Hematopoietic multipotent progenitor cell treated with erythropoietin and hydrocortisone succinate and interleukin-3 and kit ligand, for 4 days (in vitro differentiated cells): ENCODE measurements around the gene TAS1R2.
A peak's percentile ranks its signal among the peaks of the same experiment; 100 is the strongest.
"Not testable (repeated sequence)": the region's sequence is repeated elsewhere in the genome, so short reads cannot be mapped to it uniquely, and the experiment has no call there.

Experiments
- DNase-seq: peaks from one replicate; pipeline ENCODE4 v3.0.0-alpha.2; 2015

Gene TAS1R2

GRCh38 chr1:18883636-18884418 is 24.4 kb upstream of the TAS1R2 start:
- peak; percentile 82 for DNase-seq

GRCh38 chr1:18883079-18883478 is 23.6 kb upstream of the TAS1R2 start:
- DNase-seq, result no peak

- no peak for DNase-seq
Measured at GRCh38 chr1:18882486-18882885, 23.0 kb upstream of the TAS1R2 start.

GRCh38 chr1:18881642-18882431 is 22.4 kb upstream of the TAS1R2 start:
- DNase-seq, result no peak

GRCh38 chr1:18881164-18881563 is 21.7 kb upstream of the TAS1R2 start:
- DNase-seq, result no peak

- DNase-seq, result no peak
Measured at GRCh38 chr1:18880585-18880984, 21.1 kb upstream of the TAS1R2 start.

GRCh38 chr1:18879791-18880309 is 20.4 kb upstream of the TAS1R2 start:
- DNase-seq, result no peak

- no peak for DNase-seq
Measured at GRCh38 chr1:18879215-18879790, 19.8 kb upstream of the TAS1R2 start.

- DNase-seq, result no peak
Measured at GRCh38 chr1:18878538-18879214, 19.2 kb upstream of the TAS1R2 start.

GRCh38 chr1:18877282-18877681 is 17.8 kb upstream of the TAS1R2 start:
- DNase-seq, result no peak

- no peak for DNase-seq
Measured at GRCh38 chr1:18876210-18876609, 16.8 kb upstream of the TAS1R2 start.

GRCh38 chr1:18875796-18876128 is 16.3 kb upstream of the TAS1R2 start:
- no peak for DNase-seq

GRCh38 chr1:18875107-18875795 is 15.8 kb upstream of the TAS1R2 start:
- peak; percentile 89 for DNase-seq

GRCh38 chr1:18874600-18874999 is 15.1 kb upstream of the TAS1R2 start:
- DNase-seq, result no peak

- DNase-seq, result no peak
Measured at GRCh38 chr1:18874036-18874435, 14.6 kb upstream of the TAS1R2 start.

GRCh38 chr1:18872071-18872611 is 12.7 kb upstream of the TAS1R2 start:
- DNase-seq, result no peak

GRCh38 chr1:18871401-18872070 is 12.1 kb upstream of the TAS1R2 start:
- no peak for DNase-seq

GRCh38 chr1:18870957-18871356 is 11.5 kb upstream of the TAS1R2 start:
- no peak for DNase-seq

GRCh38 chr1:18870595-18870865 is 11.1 kb upstream of the TAS1R2 start:
- DNase-seq, result not testable (repeated sequence)

GRCh38 chr1:18869847-18870594 is 10.6 kb upstream of the TAS1R2 start:
- DNase-seq, result no peak

- DNase-seq, result no peak
Measured at GRCh38 chr1:18868801-18869424, 9.5 kb upstream of the TAS1R2 start.
